C4-2B (cell line): ENCODE data around the gene SEZ6.

ENCODE experiments used
- ZFX ChIP-seq: fragments of 450-650 bp; IDR thresholded peaks from 2 replicates; pipeline ENCODE4 v1.6.1; 2017
- TF ChIP-seq, protein P1 (sequence below): fragments of 450-650 bp; conservative IDR thresholded peaks from 2 replicates; pipeline ENCODE4 v1.5.1; 2017; ENCODE audit warnings: mild to moderate bottlenecking

DNA sequence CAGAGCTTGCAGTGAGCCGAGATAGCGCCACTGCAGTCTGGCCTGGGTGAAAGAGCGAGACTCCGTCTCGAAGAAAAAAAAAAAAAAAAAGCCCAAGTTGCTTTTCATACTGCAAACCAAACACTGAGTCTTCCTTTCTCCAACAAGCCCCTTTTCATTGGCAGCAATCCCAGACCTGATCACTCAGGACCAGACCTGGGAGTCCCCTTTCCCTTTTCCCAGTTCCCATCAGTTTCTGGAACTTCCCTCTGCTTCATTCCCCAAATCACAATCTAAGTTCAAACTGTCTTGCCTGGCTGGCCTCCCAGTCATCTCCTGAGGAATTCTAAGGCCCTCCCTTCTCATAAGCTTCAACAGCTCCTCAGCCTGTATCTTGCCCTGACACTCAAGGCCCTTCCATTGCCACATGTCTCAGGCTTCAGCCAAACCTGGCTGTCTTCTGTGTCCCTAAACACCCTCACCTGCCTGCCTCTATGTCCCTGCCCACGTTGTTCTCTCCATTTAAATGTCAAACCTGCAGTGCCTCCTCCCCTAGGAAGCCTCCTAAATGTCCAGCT, 42.7 kb downstream of the SEZ6 start:
- TF ChIP-seq, protein P1, sequence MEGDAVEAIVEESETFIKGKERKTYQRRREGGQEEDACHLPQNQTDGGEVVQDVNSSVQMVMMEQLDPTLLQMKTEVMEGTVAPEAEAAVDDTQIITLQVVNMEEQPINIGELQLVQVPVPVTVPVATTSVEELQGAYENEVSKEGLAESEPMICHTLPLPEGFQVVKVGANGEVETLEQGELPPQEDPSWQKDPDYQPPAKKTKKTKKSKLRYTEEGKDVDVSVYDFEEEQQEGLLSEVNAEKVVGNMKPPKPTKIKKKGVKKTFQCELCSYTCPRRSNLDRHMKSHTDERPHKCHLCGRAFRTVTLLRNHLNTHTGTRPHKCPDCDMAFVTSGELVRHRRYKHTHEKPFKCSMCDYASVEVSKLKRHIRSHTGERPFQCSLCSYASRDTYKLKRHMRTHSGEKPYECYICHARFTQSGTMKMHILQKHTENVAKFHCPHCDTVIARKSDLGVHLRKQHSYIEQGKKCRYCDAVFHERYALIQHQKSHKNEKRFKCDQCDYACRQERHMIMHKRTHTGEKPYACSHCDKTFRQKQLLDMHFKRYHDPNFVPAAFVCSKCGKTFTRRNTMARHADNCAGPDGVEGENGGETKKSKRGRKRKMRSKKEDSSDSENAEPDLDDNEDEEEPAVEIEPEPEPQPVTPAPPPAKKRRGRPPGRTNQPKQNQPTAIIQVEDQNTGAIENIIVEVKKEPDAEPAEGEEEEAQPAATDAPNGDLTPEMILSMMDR, result no peak
- TF ChIP-seq ZFX, result no peak
